HUDEP-2 (cell line): Measurements from ENCODE around the gene KRT86.
"Not testable (repeated sequence)": the region's sequence is repeated elsewhere in the genome, so short reads cannot be mapped to it uniquely, and the experiment has no call there.

Experiments
- DNase-seq, 76 experiments: peaks; one replicate each; lab custom pipeline; 2025; ENCODE audit not compliant: unreplicated experiment in 76 of 76; lab: John Stamatoyannopoulos, UW

KRT86 gene

GRCh38 chr12:52238207-52238840, 36.1 kb upstream of the KRT86 start:
- no peak for DNase-seq

GRCh38 chr12:52238916-52239646, 35.4 kb upstream of the KRT86 start:
- DNase-seq, result no peak

GRCh38 chr12:52239767-52240166, 34.7 kb upstream of the KRT86 start:
- DNase-seq, result no peak

- DNase-seq, result not testable (repeated sequence)
Measured at GRCh38 chr12:52240247-52240646, 34.2 kb upstream of the KRT86 start.

- DNase-seq, result no peak
Measured at GRCh38 chr12:52241205-52241842, 33.1 kb upstream of the KRT86 start.

GRCh38 chr12:52242442-52243258, 31.8 kb upstream of the KRT86 start:
- DNase-seq, result no peak

GRCh38 chr12:52243259-52243855, 31.1 kb upstream of the KRT86 start:
- DNase-seq, result no peak

- DNase-seq, result peak in 56 of 76 experiments; percentile 5 to 74 (median 38)
Measured at GRCh38 chr12:52243856-52244614, 30.4 kb upstream of the KRT86 start.

GRCh38 chr12:52244615-52244994, 29.8 kb upstream of the KRT86 start:
- no peak for DNase-seq

GRCh38 chr12:52245259-52245961, 29.0 kb upstream of the KRT86 start:
- DNase-seq, result no peak

- DNase-seq, result no peak
Measured at GRCh38 chr12:52245962-52246569, 28.4 kb upstream of the KRT86 start.

- no peak for DNase-seq
Measured at GRCh38 chr12:52246720-52247621, 27.5 kb upstream of the KRT86 start.

GRCh38 chr12:52247622-52248540, 26.6 kb upstream of the KRT86 start:
- no peak for DNase-seq

- DNase-seq, result no peak
Measured at GRCh38 chr12:52248541-52249461, 25.6 kb upstream of the KRT86 start.

- DNase-seq, result no peak
Measured at GRCh38 chr12:52249511-52250047, 24.9 kb upstream of the KRT86 start.
